ENCODE data around the gene TCERG1L.

DNA sequence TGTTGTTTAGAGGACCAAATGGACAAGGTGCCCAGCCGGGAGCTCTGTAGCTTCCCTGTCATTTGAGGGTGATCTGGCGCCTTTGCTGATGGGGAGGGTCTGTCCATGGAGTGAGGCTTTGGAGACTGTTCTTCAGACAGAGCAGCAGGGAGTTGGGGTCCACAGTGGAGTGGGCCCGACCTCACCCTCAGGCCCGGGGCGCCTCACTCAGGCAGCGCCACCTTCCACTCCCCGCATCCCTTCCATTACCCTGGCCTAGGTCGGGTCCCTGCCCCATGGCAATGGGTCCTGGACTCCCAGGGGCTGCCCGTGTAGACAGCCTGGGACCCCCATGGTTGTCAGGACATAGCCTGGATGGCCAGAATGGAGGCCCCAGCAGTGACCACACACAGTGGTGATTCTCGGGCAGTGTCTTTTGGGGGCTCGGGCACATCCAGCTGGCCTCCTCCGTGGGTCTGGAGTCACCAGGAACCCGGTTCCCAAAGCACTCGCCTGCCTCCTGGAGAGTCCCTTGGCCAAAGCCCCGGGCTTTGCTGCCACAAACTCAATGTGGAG, 38.5 kb downstream of the TCERG1L start:
- TF ChIP-seq EP300 (IDR thresholded peaks at IDR 0.05) = no peak
- TF ChIP-seq, protein P1, sequence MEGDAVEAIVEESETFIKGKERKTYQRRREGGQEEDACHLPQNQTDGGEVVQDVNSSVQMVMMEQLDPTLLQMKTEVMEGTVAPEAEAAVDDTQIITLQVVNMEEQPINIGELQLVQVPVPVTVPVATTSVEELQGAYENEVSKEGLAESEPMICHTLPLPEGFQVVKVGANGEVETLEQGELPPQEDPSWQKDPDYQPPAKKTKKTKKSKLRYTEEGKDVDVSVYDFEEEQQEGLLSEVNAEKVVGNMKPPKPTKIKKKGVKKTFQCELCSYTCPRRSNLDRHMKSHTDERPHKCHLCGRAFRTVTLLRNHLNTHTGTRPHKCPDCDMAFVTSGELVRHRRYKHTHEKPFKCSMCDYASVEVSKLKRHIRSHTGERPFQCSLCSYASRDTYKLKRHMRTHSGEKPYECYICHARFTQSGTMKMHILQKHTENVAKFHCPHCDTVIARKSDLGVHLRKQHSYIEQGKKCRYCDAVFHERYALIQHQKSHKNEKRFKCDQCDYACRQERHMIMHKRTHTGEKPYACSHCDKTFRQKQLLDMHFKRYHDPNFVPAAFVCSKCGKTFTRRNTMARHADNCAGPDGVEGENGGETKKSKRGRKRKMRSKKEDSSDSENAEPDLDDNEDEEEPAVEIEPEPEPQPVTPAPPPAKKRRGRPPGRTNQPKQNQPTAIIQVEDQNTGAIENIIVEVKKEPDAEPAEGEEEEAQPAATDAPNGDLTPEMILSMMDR (IDR thresholded peaks at IDR 0.05) = no peak

Data from tibial nerve (tissue), 4 donors.